Measurements from ENCODE around the gene B3GALNT2.

Gene B3GALNT2

GRCh38 chr1:235515844-235516512, 11.7 kb upstream of the B3GALNT2 start:
- no peaks in the 10 kb centered on the region for H3K36me3 Mint-ChIP-seq (ENCODE audit: low read depth)
- H3K4me1 Mint-ChIP-seq = no peaks in the 10 kb centered on the region
- no peaks in the 10 kb centered on the region for H3K27me3 Mint-ChIP-seq (ENCODE audit: low read depth, poor library complexity)
- H3K4me3 Mint-ChIP-seq = no peak overlapping the region
- TF ChIP-seq CTCF (IDR thresholded peaks at IDR 0.05) = no peak
- DNase-seq = no peak
- no peak overlapping the region for H3K27ac Mint-ChIP-seq
- H3K9me3 Mint-ChIP-seq = no peaks in the 10 kb centered on the region

GRCh38 chr1:235513495-235514366, 9.5 kb upstream of the B3GALNT2 start:
- H3K27ac Mint-ChIP-seq = no peak overlapping the region
- no peaks in the 10 kb centered on the region for H3K27me3 Mint-ChIP-seq (ENCODE audit: low read depth, poor library complexity)
- peak; percentile 50 for DNase-seq
- no peaks in the 10 kb centered on the region for H3K36me3 Mint-ChIP-seq (ENCODE audit: low read depth)
- H3K4me3 Mint-ChIP-seq = no peak overlapping the region
- TF ChIP-seq CTCF (IDR thresholded peaks at IDR 0.05) = peak; percentile 97
- no peaks in the 10 kb centered on the region for H3K9me3 Mint-ChIP-seq
- H3K4me1 Mint-ChIP-seq = no peaks in the 10 kb centered on the region

DNA sequence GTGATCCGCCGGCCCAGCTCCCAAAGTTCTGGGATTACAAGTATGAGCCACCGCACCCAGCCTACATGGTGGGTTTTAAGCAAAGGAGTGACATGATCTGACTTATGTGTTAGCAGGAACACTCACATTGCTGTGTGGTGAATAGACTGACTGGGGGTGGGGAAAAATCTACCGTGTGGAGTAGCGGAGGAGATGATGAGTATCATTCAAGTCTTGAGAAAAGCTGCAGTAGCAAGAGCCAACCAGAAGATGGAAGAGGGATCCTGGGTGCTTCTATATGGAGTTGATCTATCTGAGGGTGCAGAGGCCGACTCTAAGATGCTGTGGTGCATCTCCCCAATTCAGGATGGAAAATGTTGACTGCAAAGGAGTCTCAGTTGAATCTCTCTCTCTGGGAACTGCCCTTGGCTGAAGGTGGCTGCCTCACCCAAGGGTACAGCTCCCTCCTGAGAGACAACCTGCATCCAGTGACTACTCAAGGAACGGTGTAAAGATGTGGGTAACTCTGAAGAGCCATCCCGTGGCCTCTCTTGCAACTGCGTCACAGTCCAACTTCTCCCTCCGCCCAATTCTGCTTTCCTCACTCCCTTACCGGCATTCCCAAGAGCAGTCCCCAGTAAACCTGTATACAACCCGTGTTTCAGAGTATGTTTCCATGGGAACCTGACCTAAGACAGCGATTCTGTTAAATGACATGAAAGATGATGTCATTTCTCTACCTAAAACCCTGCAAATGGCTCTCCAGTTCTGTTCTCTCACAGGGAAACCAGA, 7.4 kb upstream of the B3GALNT2 start:
- no peaks in the 10 kb centered on the region for H3K36me3 Mint-ChIP-seq (ENCODE audit: low read depth)
- H3K4me3 Mint-ChIP-seq = no peak overlapping the region
- no peaks in the 10 kb centered on the region for H3K27me3 Mint-ChIP-seq (ENCODE audit: low read depth, poor library complexity)
- no peaks in the 10 kb centered on the region for H3K9me3 Mint-ChIP-seq
- TF ChIP-seq CTCF (IDR thresholded peaks at IDR 0.05) = no peak
- no peak overlapping the region for H3K27ac Mint-ChIP-seq
- H3K4me1 Mint-ChIP-seq = peaks cover 8% of the 10 kb centered on the region
- DNase-seq = no peak

DNA sequence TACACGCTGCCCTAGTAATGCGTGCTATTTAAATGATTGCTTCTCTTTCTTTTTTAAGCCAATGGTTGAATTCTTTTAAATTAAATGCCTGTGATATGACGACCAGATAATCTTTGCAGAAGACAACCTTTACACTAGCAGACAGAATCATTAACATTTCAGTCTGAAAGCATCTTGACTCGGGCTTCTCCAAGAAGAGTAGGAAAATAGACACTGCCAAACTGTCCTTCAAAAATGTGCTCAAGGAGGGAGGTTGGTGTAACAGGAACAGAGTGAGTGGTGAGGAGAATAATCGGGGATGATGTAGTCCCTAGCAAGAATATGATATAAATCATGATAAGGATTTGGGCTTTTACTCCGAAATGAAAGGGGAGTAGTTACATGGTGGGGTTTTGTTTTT, 6.6 kb upstream of the B3GALNT2 start:
- no peaks in the 10 kb centered on the region for H3K36me3 Mint-ChIP-seq (ENCODE audit: low read depth)
- DNase-seq = no peak
- no peaks in the 10 kb centered on the region for H3K9me3 Mint-ChIP-seq
- H3K4me3 Mint-ChIP-seq = no peak overlapping the region
- no peaks in the 10 kb centered on the region for H3K27me3 Mint-ChIP-seq (ENCODE audit: low read depth, poor library complexity)
- H3K27ac Mint-ChIP-seq = no peak overlapping the region
- H3K4me1 Mint-ChIP-seq = peaks cover 8% of the 10 kb centered on the region
- no peak for TF ChIP-seq CTCF (IDR thresholded peaks at IDR 0.05)

- no peak overlapping the region for H3K4me3 Mint-ChIP-seq
- no peak for TF ChIP-seq CTCF (IDR thresholded peaks at IDR 0.05)
Observed at GRCh38 chr1:235507623-235508022, 3.4 kb upstream of the B3GALNT2 start.

More at GRCh38 chr1:235507623-235508022, 3.4 kb upstream of the B3GALNT2 start:
- Mint-ChIP-seq H3K27me3 (ENCODE audit: low read depth, poor library complexity) (no peaks in the 10 kb centered on the region), H3K4me1 (peaks cover 11% of the 10 kb centered on the region), H3K27ac (no peak overlapping the region), H3K36me3 (ENCODE audit: low read depth) (no peaks in the 10 kb centered on the region), H3K9me3 (no peaks in the 10 kb centered on the region)
- DNase-seq = no peak
